Epithelial cell of alveolus of lung (primary cell): ENCODE data around the gene FAM204A. TPM values are rescaled to one million over a fixed set of nuclear protein-coding genes. Genes with fewer than 3 reads are reported as not detected.

Experiments used
- total RNA-seq: library from RNA; depleted of rRNA; stranded (reverse); fragments of >200 nt; gene quantifications from 2 replicates; pipeline ENCODE4 v1.2.1, GENCODE V29; 2015

FAM204A gene
- 33.4 and 33.5 TPM in 2 replicates for total RNA-seq

GRCh38 chr10:118341791-118342637, at the start of gene FAM204A:
Gene FAM204A, minus strand, starts transcription at chr10:118342324. Its CDS starts 5,909 bp downstream, at chr10:118336415.

